SK-N-SH treated with all-trans-retinoic acid at 6 μM for 48 hours (cell line): ENCODE data around the gene FERD3L.

ENCODE experiments used
- ZNF70 ChIP-seq: fragments of 450-650 bp; formaldehyde crosslinking; IDR thresholded peaks from 2 replicates; pipeline ENCODE4 v1.5.0; 2020; ENCODE audit warnings: mild to moderate bottlenecking, moderate library complexity
- TF ChIP-seq, protein P1 (sequence below): fragments of 250-450 bp; sonication (Bioruptor Pico); IDR thresholded peaks from 2 replicates; pipeline ENCODE4 v1.8.0; 2021; ENCODE audit warnings: low read depth, mild to moderate bottlenecking, moderate library complexity, borderline replicate concordance
- TF ChIP-seq, protein P2 (sequence below): fragments of 250-450 bp; sonication (Bioruptor Pico); IDR thresholded peaks from 2 replicates; pipeline ENCODE4 v1.5.0; 2020; ENCODE audit warnings: mild to moderate bottlenecking, moderate library complexity

DNA sequence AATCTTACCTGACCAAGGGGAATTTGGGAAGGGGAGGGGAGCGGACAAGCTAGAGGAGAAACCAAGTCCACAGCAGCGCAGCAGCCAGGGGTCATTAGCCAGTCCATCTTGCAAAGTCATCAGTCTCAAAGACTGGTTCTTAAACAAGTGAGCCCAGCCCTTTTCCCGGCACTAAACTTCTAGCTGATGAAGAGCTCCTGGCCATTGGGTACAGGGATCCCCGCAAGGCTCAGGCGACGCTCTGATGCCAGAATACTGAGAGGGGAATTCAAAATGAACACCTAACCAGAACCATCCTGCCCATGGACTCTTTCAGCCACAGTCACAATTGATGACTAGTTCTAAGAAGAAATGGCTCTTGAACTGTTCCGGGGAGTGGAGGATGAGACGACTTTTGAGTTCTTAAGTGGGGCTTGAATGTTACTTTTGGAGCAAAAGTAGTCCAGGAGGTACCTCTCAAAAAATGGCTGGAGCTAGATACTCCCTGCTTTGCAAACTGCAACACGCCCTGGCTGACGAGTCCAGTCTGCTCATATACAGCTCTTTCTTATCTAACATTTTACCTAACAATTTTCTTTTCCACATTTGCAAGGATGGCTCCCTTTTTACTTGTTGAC, 25.2 kb downstream of the FERD3L start:
- TF ChIP-seq, protein P1, sequence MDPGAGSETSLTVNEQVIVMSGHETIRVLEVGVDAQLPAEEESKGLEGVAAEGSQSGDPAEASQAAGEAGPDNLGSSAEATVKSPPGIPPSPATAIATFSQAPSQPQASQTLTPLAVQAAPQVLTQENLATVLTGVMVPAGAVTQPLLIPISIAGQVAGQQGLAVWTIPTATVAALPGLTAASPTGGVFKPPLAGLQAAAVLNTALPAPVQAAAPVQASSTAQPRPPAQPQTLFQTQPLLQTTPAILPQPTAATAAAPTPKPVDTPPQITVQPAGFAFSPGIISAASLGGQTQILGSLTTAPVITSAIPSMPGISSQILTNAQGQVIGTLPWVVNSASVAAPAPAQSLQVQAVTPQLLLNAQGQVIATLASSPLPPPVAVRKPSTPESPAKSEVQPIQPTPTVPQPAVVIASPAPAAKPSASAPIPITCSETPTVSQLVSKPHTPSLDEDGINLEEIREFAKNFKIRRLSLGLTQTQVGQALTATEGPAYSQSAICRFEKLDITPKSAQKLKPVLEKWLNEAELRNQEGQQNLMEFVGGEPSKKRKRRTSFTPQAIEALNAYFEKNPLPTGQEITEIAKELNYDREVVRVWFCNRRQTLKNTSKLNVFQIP (CRISPR knock-in tag) = no peak
- TF ChIP-seq, protein P2, sequence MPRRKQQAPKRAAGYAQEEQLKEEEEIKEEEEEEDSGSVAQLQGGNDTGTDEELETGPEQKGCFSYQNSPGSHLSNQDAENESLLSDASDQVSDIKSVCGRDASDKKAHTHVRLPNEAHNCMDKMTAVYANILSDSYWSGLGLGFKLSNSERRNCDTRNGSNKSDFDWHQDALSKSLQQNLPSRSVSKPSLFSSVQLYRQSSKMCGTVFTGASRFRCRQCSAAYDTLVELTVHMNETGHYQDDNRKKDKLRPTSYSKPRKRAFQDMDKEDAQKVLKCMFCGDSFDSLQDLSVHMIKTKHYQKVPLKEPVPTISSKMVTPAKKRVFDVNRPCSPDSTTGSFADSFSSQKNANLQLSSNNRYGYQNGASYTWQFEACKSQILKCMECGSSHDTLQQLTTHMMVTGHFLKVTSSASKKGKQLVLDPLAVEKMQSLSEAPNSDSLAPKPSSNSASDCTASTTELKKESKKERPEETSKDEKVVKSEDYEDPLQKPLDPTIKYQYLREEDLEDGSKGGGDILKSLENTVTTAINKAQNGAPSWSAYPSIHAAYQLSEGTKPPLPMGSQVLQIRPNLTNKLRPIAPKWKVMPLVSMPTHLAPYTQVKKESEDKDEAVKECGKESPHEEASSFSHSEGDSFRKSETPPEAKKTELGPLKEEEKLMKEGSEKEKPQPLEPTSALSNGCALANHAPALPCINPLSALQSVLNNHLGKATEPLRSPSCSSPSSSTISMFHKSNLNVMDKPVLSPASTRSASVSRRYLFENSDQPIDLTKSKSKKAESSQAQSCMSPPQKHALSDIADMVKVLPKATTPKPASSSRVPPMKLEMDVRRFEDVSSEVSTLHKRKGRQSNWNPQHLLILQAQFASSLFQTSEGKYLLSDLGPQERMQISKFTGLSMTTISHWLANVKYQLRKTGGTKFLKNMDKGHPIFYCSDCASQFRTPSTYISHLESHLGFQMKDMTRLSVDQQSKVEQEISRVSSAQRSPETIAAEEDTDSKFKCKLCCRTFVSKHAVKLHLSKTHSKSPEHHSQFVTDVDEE (CRISPR knock-in tag) = no peak
- TF ChIP-seq ZNF70 (CRISPR knock-in tag) = no peak
